GM12872 (cell line): ENCODE data around the gene VPS16.
A peak's percentile ranks its signal among the peaks of the same experiment; 100 is the strongest.

ENCODE experiments used
- TF ChIP-seq, protein P1 (sequence below): IDR thresholded peaks from 3 replicates; pipeline ENCODE4 v1.5.1; 2011; ENCODE audit warnings: low read depth, mild to moderate bottlenecking, low read length, moderate library complexity; ENCODE audit not compliant: insufficient read depth

The VPS16 gene

GRCh38 chr20:2812189-2812588, 28.4 kb upstream of the VPS16 start:
- TF ChIP-seq, protein P1, sequence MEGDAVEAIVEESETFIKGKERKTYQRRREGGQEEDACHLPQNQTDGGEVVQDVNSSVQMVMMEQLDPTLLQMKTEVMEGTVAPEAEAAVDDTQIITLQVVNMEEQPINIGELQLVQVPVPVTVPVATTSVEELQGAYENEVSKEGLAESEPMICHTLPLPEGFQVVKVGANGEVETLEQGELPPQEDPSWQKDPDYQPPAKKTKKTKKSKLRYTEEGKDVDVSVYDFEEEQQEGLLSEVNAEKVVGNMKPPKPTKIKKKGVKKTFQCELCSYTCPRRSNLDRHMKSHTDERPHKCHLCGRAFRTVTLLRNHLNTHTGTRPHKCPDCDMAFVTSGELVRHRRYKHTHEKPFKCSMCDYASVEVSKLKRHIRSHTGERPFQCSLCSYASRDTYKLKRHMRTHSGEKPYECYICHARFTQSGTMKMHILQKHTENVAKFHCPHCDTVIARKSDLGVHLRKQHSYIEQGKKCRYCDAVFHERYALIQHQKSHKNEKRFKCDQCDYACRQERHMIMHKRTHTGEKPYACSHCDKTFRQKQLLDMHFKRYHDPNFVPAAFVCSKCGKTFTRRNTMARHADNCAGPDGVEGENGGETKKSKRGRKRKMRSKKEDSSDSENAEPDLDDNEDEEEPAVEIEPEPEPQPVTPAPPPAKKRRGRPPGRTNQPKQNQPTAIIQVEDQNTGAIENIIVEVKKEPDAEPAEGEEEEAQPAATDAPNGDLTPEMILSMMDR: no peak

DNA sequence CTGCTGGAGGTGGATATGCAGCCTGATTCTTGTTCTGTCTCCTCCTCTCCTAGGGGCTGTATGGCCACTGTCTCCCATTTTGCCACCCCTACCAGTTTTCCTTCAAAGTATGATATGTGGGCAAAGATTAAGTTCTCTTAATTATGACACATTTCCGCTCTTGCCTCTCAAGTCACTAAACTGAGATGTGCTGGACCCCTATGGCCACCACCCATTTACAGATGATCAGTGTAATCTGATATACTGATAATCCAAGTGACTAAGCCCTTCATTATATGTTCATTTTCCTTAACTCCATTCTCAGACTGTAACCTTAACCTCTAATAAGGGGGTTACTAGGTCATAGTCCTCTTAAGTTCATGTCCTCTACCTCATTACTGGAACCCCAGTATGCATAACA, 26.5 kb upstream of the VPS16 start:
- TF ChIP-seq, protein P1: no peak

DNA sequence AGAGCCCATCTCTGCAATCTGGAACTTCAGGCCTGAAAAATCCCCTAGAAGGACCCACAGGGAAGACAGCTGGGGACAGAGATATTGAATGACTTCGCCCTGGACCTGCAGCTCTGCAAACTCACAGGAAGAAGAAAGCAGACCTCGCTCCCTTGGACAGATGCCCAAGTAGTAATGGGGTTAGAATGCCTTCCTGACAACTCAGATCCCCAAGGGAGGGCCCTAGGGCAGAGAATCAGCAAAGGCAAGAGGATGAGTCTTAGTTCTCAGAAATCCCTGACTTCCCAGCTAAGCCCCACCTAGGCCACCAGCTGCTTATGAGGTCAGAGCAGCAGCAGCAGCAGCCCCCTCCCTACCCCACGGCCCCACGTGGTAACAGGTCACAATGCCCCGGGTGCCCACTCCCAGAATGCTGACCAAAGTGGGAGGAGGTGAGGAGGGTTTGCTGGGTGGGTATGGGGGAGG, 25.9 kb upstream of the VPS16 start, which contains the start of gene C20orf141:
Gene C20orf141 (plus strand): TSS at position 401 of the 465 bp plus-strand sequence. CDS start 198 bp downstream, outside the sequence.
- TF ChIP-seq, protein P1: no peak

DNA sequence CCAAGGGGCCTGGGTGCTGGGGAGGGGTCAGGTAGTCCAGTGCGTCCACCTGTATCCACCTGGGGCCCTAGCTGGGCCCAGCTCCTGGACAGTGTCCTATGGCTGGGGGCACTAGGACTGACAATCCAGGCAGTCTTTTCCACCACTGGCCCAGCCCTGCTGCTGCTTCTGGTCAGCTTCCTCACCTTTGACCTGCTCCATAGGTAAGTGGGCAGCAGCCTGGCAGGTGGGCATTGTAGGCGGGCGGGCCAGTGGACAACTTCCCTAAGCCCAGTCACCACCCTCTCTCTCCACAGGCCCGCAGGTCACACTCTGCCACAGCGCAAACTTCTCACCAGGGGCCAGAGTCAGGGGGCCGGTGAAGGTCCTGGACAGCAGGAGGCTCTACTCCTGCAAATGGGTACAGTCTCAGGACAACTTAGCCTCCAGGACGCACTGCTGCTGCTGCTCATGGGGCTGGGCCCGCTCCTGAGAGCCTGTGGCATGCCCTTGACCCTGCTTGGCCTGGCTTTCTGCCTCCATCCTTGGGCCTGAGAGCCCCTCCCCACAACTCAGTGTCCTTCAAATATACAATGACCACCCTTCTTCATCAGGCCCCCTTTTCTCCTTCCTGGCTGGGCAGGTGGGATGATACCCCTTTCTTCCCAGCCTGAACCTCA, 25.2 kb upstream of the VPS16 start:
- TF ChIP-seq, protein P1: no peak

- TF ChIP-seq, protein P1: no peak
Observed at GRCh38 chr20:2816030-2816582, 24.4 kb upstream of the VPS16 start, which contains the start of gene TMEM239. TSS of gene TMEM239 (plus strand) at chr20:2816364. CDS start at chr20:2816555, 191 bp downstream.

- TF ChIP-seq, protein P1: 0 out of 3 replicates have a peak, but pooled peaks have one; percentile 9
Observed at GRCh38 chr20:2816583-2817340, 23.8 kb upstream of the VPS16 start.

GRCh38 chr20:2817341-2817726, 23.2 kb upstream of the VPS16 start:
- TF ChIP-seq, protein P1: no peak
